ENCODE data around the gene COL23A1.
"Not testable (repeated sequence)": the region's sequence is repeated elsewhere in the genome, so short reads cannot be mapped to it uniquely, and the experiment has no call there.

The COL23A1 gene

GRCh38 chr5:178199581-178200434 is 390.4 kb downstream of the COL23A1 start:
- DNase-seq (ENCODE audit: low read depth, low spot score): no peak

DNA sequence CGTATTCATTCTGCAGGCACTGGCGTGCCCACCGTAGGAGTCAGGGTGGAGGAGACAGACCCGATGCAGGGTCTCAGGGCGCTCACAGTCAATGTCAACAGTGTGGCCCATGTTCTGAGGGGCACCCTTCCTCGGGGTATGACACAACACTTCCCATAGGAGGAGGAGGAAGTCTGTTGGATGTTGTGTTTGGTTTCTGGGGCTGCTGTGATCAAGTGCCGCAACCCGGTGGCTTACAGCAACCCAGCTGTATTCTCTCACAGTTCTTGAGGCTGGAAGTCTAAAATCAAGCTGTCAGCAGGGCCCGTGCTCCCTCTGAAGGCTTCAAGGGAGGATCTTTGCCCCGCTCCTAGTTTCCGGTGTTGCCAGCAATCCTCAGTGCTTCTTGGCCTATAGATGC is 391.5 kb downstream of the COL23A1 start:
- no peak for DNase-seq (ENCODE audit: low read depth, low spot score)

DNA sequence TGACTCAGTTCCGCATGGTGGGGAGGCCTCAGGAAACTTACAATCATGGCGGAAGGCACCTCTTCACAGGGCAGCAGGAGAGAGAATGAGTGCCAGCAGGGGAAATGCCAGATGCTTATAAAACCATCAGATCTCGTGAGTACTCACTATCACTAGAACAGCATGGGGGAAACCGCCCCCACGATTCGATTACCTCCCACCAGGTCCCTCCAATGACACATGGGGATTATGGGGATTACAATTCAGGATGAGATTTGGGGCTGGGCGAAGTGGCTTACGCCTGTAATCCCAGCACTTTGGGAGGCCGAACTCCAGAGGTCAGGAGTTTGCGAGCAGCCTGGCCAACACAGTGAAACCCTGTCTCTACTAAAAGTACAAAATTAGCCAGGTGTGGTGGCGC is 392.0 kb downstream of the COL23A1 start:
- not testable (repeated sequence) for DNase-seq (ENCODE audit: low read depth, low spot score)

DNA sequence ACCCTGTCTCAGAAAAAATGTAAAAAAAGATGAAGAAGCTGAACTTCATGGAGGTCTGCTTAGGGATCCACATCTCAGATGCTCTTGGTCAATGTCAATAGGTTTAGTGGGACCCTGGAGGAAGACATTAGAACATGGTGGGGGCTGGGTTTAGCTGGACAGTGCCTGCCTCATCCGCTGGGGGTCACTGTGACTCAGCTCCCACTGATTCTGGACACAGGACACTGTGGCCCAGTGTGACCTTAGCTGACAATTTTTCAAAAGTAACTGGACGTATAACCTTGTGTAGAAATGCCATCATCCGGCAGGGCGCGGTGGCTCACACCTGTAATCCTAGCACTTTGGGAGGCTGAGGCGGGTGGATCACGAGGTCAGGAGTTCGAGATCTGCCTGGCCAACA is 393.2 kb downstream of the COL23A1 start:
- DNase-seq (ENCODE audit: low read depth, low spot score): peak; percentile 39

DNA sequence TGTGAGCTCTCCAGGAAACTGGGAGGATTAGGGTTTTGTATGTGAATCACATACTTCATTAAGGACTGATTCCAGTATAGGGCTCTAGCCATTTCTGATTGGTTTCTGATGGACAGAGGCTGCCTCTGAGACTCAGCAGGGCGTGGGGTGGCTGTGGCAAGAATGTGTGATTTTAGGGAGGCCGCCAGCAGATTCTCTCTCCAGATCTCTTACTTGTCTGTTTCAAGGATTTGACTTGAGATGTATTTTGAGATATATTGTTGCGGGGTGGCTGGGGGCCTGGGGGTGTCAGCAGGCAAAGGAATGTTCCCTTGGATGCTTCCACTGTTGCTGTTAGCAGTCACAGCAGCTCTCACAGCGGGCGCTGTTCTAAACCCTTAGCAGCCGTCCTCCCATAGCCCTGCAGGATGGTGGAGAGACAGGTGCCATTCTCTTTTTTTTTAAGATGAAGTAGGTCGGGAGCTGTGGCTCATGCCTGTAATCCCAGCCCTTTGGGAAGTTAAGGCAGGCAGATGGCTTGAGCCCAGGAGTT is 393.8 kb downstream of the COL23A1 start:
- no peak for DNase-seq (ENCODE audit: low read depth, low spot score)

DNA sequence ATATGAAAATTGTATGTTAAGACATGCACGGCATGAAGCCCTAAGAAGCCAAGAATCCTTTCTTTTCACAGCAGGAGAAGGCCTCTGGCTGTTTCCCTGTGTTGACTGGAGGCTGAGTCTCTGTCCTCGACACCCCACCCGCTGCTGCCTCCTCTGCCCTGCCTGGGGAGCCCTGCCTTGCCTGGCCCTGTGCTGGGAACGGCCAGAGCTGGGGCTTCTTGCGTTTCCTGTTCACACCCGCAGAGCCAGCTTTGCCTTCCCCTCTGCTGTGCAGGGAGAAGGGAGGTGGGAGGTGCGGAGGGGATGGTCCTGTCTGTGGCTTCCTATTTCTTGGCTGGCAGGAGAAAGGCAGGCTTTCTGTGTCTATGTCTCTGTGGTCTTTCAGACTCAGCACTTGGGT is 396.2 kb downstream of the COL23A1 start:
- peak; percentile 20 for DNase-seq (ENCODE audit: low read depth, low spot score)

GRCh38 chr5:178193251-178193809 is 396.9 kb downstream of the COL23A1 start:
- no peak for DNase-seq (ENCODE audit: low read depth, low spot score)

- DNase-seq (ENCODE audit: low read depth, low spot score): no peak
These were observed 397.4 kb downstream of the COL23A1 start for GRCh38 chr5:178192787-178193186.

GRCh38 chr5:178192244-178192643 is 397.9 kb downstream of the COL23A1 start:
- DNase-seq (ENCODE audit: low read depth, low spot score): no peak

DNA sequence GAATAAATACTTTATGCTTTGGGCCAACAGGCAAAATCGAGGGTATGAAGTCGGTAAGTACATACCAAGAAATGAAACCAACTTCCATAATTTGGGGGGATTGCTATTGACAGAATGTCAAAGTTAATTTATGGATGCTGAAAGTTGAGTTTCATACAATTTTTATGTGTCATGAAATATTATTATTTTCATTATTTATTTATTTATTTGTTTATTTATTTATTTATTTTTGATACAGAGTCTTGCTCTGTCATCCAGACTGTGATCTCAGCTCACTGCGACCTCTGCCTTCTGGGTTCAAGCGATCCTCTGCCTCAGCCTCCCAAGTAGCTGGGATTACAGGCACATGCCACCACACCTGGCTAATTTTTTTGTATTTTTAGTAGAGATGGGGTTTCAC is 398.5 kb downstream of the COL23A1 start:
- no peak for DNase-seq (ENCODE audit: low read depth, low spot score)

DNA sequence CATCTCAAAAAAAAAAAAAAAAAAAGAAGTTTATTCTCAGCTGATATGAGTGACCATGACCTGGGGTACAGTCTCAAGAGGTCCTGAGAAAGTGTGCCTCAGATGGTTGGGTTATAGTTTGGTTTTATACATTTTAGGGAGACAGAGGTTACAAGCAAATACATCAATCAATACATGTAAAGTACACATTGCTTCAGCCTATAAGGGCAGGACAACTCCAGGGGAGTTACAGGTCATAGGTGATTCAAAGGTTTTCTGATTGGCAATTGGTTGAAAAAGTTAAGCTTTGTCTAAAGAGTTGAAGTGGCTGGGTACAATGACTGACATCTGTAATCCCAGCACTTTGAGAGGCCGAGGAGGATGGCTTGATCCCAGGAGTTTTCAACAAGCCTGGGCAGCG is 400.8 kb downstream of the COL23A1 start:
- no peak for DNase-seq (ENCODE audit: low read depth, low spot score)
